Mucosa of descending colon (tissue), 3 donors: ENCODE measurements around the gene PDCD1. TPM values are rescaled to one million over a fixed set of nuclear protein-coding genes. Genes with fewer than 3 reads are reported as not detected.

Experiments used
- ATAC-seq: fragments of 200-7000 bp; cut with Tn5 transposase; one replicate; pipeline ENCODE4 v1.9.1; 2020; ENCODE audit warnings: mild to moderate bottlenecking, moderate library complexity
- DNase-seq, 3 donors: peaks; one replicate each; pipeline ENCODE4 v3.0.0-alpha.2; 2020
- H3K36me3 ChIP-seq: fragments of 200-600 bp; one replicate; pipeline ENCODE4 v1.8.0; 2021; ENCODE audit warnings: low read depth, mild to moderate bottlenecking
- H3K4me1 ChIP-seq: fragments of 200-600 bp; one replicate; pipeline ENCODE4 v1.8.0; 2021; ENCODE audit warnings: low read depth, mild to moderate bottlenecking
- H3K4me3 ChIP-seq: fragments of 200-600 bp; one replicate; pipeline ENCODE4 v1.8.0; 2021; ENCODE audit warnings: mild to moderate bottlenecking
- H3K9me3 ChIP-seq: fragments of 200-600 bp; one replicate; pipeline ENCODE4 v1.8.0; 2021; ENCODE audit warnings: mild to moderate bottlenecking
- CTCF ChIP-seq: fragments of 200-600 bp; IDR thresholded peaks from one replicate; pipeline ENCODE4 v1.8.0; 2022; ENCODE audit warnings: antibody characterized with exemption, mild to moderate bottlenecking
- intact Hi-C, 2 donors: fragments of 100-400 bp; cut with DNase I in 1 of 2; cut with micrococcal nuclease in 1 of 2; formaldehyde crosslinking; loops; one replicate each; pipeline versions ENCODE4 v1.11.0 to v1.11.1; 2022; cut with DNase I, micrococcal nuclease
- total RNA-seq, 3 donors: library from RNA; stranded (reverse); fragmentation: NEBNext Ultra II Directional in 2 of 3; extraction: Animal tissue kit (Norgen Biotek cat#: 25700) in 2 of 3; gene quantifications; one replicate each; pipeline versions ENCODE4 v1.2.1 to v1.2.4, GENCODE V29; 2021 to 2023
- donor health status: DM: no; HTN: no; CAD: no; lungs with moderate emphysema.
- donor health status: DM: no; HTN: no; CAD: no.
- donor health status: DM: no; HTN: yes; CAD: no.

The PDCD1 gene
- total RNA-seq, 3 donors from 2014 or later: 0.13 to 0.70 TPM; not detected in 1

- DNase-seq (no peak), ATAC-seq (no peak)
- no peaks in the 10 kb centered on the region for H3K9me3 ChIP-seq
- H3K36me3 ChIP-seq: no peaks in the 10 kb centered on the region
- intact Hi-C loops: no loop called here
- H3K4me3 ChIP-seq: no peak overlapping the region
- no peaks in the 10 kb centered on the region for H3K4me1 ChIP-seq
- no peak for TF ChIP-seq CTCF
Measured at GRCh38 chr2:241900251-241901017, 41.7 kb upstream of the PDCD1 start.

- intact Hi-C loops: no loop called here
- TF ChIP-seq CTCF: no peak
- DNase-seq: no peak
- Histone ChIP-seq H3K36me3 (no peaks in the 10 kb centered on the region), H3K9me3 (no peaks in the 10 kb centered on the region), H3K4me3 (no peak overlapping the region), H3K4me1 (no peaks in the 10 kb centered on the region)
- ATAC-seq: no peak
Measured at GRCh38 chr2:241898463-241899270, 40.0 kb upstream of the PDCD1 start.

- Histone ChIP-seq H3K9me3 (no peaks in the 10 kb centered on the region), H3K4me1 (no peaks in the 10 kb centered on the region), H3K36me3 (no peaks in the 10 kb centered on the region), H3K4me3 (no peak overlapping the region)
- intact Hi-C loops: no loop called here
- ATAC-seq: no peak
- no peak for TF ChIP-seq CTCF
- no peak for DNase-seq
Measured at GRCh38 chr2:241897231-241897916, 38.7 kb upstream of the PDCD1 start.

GRCh38 chr2:241896746-241897201 is 38.1 kb upstream of the PDCD1 start:
- no peak for TF ChIP-seq CTCF
- no peak overlapping the region for H3K4me3 ChIP-seq
- ATAC-seq (no peak), DNase-seq (no peak)
- intact Hi-C loops: no loop called here
- H3K36me3 ChIP-seq: no peaks in the 10 kb centered on the region
- H3K9me3 ChIP-seq: no peaks in the 10 kb centered on the region
- no peaks in the 10 kb centered on the region for H3K4me1 ChIP-seq

GRCh38 chr2:241895712-241896641 is 37.3 kb upstream of the PDCD1 start:
- H3K9me3 ChIP-seq: no peaks in the 10 kb centered on the region
- no peak for TF ChIP-seq CTCF
- H3K4me1 ChIP-seq: no peaks in the 10 kb centered on the region
- DNase-seq (peak in 2 of 3 donors; percentile 31 to 65), ATAC-seq (peak; percentile 69)
- intact Hi-C loops: no loop called here
- no peaks in the 10 kb centered on the region for H3K36me3 ChIP-seq
- H3K4me3 ChIP-seq: no peak overlapping the region
